HG02943 (cell line): ENCODE data around the gene IGSF3.
"Not testable (repeated sequence)": the region's sequence is repeated elsewhere in the genome, so short reads cannot be mapped to it uniquely, and the experiment has no call there.

Experiments
- ATAC-seq: cut with Tn5 transposase; IDR thresholded peaks from one replicate; pipeline ENCODE4 v1.9.1; 2021; ENCODE audit warnings: mild to moderate bottlenecking, low read depth, moderate library complexity; ENCODE audit not compliant: unreplicated experiment

The IGSF3 gene

DNA sequence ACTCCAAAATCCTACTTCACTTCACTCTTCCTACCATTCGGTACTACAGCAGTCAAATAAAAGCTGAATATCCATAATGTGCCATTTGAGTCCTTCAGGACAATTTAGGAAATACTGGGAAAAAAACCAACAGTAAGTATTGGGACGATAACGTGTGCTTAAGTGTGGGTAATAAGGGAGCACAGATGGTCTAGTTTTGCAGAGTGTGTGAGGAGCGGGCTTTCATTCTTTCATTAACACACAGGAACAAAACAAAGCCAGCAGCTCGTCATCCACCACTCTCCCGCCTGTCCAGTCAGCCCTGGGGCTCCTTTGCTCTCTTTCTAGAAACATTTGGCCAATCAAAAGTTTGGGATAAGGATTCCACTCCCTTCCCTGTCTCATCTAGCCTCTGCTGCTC, 63.1 kb downstream of the IGSF3 start:
- ATAC-seq: not testable (repeated sequence)

DNA sequence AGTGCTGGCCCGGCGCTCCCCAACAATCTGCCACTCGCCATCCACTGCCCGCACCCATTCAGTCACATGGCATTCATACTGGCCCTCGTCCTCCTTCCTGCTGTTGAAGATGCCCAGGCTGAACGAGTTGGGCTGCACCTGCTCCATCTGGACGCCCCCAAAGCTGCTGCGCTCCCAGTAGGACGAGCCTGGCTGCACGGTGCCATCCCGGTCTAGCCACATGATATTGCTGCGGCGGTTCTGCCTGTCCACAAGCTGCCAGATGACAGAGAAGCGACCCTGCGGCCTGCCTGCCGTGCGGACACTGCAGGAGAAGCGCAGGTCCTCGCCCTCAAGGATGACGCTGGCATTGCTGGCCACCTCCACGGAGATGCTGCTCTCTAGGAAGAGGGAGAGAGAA, 63.9 kb downstream of the IGSF3 start:
- not testable (repeated sequence) for ATAC-seq

DNA sequence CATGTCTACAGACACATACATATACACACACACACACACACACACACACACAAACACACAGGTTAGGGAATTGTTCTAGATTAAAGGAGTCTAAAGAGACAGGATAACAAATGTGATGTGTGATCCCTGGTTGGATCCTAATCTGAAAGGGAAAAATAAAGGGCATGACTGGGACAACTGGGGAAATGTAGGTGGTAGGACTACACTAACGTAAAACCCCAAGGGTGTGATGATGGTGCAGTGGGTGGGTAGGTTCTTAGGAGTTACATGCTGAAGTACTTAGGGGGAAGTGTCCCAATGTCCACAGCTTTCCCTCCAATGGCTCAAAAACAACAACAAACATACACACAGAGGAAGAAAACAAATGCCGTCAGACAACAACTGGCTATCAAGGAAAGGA, 68.2 kb downstream of the IGSF3 start:
- ATAC-seq: not testable (repeated sequence)

DNA sequence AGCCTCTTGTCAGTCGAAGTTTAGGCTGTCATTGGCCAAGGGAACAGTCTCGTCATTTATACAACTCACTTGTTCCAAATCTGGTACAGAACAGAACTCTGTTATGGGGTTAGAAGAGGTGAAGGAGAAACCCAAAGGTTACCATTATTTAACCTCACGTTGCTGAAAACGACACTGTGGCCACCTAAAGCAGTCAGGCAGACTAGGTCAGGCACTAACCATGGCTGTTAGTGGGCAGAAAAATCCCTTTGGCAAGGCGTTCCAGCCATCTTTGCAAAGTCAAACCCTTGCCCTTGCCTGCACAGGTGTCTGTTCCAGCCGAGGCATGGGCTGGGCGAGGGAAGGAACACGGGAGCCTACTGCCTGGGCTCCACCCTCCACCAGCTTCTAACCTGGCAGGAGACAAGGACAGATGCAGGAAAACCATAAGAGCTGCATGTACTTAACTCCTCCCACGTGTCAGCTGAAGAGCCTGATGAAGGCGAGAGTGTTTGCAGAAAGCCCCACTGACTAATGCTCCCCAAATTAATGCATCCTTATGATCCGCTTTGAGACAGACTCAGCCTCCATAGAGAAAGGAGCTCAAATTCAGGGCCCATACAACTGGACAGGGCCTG, 69.0 kb downstream of the IGSF3 start:
- not testable (repeated sequence) for ATAC-seq

DNA sequence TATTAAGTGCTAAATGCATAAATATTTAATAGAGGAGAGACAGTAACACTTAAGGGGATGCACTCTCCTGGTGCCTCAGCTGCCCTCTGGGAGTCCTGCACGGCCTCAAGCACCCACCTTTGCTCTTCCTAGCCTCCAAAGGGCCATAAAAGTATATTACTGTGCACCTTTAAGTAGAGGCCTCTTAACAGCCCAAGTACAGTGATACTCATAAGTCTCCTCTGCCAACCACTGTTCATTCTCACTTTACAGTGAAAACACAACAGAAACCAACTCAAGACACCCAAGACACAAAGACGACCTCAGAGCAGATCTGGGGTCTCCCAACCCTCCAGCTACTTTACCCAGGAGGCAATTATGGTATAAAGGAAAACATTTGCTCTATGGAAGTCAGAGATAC, 70.1 kb downstream of the IGSF3 start:
- ATAC-seq: peak; percentile 67

DNA sequence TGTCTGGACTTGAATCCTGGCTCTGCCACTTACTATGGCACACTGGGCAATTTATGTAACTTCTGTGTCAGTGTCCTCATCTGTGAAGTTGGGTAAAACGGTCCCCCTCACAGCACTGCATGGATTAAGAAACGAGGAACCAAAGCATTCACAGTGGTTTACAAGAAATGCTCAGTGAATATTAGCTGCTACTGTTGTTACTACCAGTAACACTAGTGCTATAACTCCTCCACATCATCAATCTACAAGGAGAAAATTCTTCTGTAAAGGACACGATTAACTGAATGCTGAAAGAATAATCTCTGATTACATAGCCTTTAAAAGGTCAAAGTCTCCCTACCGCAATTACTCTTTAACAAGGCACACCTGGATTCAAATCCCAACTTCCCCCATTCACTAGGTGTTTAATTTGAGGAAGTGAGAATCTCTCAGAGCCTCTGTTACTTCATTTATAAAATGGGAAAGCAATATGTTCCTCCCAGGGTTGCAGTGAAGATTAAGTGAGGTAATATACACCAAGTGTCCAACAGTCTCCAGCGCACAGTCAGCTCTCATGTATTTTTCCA, 70.7 kb downstream of the IGSF3 start:
- not testable (repeated sequence) for ATAC-seq

DNA sequence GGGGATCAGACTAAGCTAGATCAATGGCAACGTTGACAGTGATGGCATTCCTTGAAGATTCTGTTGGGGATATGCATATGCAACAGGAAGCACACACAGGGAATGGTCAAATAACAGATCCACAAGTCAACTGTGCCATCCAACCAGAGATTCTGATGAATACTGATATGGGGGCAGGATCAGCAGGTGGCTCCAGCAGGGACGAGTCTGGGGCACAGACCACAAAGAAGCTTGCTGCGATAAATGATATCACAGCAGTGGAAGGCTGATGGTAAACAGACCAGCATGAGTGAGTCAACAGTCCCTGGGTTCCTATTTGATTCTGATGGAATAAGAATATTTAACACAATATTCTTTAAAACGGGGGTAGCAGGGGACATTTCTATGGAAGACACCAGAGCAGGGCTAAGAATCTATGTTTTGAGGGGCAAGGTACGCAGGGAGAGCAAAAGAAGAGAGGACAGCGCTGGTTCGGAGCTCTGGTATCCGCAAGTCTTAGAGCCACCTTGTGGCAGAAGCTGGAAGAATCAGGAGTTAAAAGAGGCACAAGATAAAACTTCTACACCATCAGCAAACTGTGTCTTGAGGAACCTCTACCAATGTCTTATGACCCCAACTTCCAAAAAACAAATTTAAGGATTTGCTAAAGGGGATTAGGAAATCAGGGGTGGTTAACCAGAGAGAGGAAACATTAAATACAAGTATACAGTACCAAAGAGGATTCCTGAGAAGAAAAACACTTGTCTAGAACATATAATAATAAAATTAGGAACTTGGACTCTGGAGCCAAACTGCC, 71.4 kb downstream of the IGSF3 start:
- not testable (repeated sequence) for ATAC-seq

DNA sequence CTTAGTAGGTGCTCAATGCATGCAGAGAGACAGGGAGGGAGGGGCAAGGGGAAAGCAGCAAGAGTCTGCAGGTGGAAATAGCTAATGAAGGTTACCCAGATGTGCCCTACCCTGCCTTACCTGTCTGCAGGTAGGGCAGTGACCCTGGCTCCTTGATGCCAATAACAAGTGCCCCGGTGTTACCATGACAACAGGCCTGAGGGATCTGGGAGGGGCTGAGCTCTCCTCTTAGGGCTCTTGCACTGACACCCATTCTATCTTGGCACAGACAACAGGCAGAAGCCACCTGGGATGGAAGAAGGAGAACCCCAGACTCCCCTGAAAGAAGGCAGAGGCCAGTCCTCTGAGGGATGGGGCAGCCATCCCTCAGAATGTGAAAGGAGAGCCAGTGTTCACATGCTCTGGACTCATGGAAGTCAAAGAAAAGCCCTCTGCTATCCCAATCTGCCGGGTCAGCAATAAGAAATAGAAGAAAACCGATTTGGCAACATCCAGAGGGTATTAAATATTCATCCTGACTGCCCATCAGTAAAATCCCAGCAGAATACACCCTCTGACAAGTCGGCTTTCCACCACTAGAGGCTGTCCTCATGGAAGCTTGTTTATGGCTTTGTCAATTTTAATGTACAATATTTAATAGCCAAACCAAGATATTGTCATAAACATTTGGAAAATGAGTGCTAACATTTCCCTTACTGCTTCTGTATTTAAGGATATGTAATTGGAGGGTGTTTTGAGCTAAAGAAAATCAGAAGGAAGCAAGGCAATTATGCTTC, 72.3 kb downstream of the IGSF3 start:
- not testable (repeated sequence) for ATAC-seq

DNA sequence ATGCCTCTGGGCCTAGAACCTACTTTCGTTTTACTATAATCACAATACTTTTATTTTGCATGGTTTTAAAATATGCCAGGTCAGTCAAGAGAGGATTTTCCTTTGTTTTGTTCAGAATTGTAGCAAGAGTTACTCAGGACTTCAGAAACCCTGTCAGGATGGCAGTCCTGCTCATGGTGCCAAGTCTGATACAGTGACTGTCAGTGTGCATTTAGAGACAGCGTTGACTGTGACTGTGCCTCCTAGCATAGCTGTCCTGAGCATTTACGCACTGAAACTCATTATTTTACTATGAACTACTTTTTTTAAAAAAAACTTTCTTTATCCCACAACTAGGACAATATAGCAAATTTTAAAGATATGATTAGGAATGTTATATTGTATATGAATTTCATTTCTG, 73.6 kb downstream of the IGSF3 start:
- not testable (repeated sequence) for ATAC-seq

DNA sequence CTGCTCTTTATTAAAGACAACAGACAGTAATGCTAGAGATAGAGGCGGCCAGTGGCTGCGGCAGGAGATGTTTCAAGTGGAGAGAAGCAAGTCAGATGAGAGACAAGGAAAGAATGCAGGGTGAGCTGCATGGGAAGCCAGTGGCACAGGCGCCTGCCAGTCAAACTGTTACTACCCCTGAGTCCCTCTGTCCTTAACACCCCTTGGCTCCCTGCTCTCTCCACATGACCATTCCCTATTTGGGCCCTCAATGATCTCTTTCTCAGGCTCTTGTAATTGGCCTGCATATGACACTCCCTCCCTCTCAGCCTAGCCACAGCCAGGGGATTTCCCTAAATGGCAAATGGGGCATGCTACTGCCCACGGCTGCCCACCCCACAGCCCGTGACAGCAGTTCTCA, 74.1 kb downstream of the IGSF3 start:
- not testable (repeated sequence) for ATAC-seq

DNA sequence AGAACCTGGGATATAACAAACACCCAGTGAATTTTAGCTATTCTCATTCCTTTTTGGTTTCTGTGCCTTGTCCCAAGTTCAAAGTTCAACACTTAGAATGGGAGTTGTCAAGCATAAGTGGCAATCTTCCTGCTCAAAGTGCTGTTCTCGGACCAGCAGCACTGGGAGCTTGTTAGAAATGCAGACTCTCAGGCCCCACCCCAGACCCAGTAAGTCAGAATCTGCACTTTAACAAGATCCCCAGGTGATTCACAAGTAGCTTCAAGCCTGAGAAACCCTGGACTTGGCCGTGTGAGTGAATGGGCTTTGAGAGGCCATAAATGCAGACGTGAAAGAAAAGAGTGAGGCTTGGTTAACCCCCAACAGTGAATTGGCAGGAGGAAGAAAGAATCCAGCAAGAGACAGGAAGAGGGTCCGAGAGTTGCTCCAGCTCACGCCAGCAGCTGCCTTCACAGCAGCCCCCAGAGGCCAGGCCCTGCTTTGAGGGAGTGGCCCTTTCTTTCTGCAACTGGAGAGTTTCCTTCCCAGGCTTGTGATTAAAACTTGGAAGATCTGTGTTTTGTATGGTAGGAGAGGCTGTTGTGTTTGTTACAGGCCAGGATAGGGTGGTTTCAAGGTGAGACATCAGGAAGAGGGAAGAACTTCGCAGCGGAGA, 75.5 kb downstream of the IGSF3 start:
- not testable (repeated sequence) for ATAC-seq

DNA sequence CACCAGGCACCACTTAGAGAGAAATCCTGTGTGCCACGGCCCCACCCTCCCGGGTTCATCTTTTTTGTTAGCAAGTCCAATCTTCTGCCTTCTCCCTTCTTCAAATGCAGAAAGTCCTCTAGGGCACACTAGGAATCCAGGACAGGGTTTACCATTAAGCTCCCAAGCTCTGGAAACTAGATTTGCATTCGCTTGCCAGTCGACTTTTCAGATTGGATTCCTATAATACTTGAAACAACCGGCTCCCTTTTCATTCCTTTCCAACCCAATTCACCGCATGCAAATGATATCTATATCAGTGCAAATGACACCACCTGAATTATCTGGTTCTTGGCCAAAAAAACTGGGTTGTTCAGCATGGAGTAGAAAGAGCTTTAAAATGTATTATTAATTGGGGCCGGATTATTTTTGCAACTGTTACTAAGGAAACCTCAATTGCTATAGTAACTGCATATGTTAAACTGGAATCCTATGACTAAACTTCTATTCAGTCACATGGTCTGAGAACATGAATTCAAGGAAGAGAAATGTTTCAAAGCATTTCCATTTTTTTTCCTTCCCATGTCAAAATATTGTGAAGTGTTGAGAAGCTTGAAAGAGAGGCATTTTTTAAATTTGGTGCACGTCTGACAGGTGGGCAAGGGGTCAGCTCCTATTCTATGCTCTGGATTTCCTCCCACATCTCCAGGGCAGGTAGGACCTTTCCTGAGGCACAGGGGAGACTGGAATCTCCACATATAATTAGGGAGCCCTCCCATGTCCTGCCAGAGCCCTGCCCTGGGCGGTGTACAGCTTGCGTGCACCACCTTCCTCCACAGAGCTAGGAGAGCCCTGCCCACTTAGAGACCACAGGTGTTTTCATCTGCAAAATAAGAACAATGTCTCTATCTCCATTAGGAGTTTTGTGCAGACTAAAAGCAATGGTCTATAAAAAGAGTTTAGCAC, 76.3 kb downstream of the IGSF3 start:
- not testable (repeated sequence) for ATAC-seq

DNA sequence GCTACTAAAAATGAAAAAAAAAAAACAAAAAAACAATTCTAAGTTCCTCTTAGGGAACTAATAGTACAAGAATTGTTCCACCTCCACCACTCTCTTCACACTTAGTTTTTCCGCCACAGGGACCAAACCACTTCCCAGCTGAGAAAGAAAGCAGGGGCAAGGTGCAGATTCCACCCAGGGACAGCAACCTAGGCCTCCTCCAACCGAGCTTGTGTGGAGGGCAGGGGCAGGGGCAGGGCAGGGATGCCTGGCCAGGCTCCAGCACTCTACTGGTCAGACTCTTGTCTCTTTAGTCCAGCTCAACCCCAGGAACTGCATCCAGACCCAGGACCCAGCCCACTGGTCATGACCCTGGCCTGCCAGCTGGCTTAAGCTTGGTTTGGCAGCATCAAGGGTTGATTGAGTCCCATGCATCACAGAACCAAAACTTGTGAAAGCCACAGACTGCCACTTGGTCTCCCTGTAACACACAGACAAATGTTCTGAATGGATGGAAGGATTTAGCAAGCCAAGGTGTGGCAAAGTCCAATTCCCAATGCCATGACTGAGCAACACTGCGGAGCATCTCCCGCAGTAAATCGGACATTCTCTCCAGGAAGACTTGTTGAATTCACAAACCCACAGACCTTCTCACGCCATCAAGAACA, 77.1 kb downstream of the IGSF3 start:
- ATAC-seq: not testable (repeated sequence)

DNA sequence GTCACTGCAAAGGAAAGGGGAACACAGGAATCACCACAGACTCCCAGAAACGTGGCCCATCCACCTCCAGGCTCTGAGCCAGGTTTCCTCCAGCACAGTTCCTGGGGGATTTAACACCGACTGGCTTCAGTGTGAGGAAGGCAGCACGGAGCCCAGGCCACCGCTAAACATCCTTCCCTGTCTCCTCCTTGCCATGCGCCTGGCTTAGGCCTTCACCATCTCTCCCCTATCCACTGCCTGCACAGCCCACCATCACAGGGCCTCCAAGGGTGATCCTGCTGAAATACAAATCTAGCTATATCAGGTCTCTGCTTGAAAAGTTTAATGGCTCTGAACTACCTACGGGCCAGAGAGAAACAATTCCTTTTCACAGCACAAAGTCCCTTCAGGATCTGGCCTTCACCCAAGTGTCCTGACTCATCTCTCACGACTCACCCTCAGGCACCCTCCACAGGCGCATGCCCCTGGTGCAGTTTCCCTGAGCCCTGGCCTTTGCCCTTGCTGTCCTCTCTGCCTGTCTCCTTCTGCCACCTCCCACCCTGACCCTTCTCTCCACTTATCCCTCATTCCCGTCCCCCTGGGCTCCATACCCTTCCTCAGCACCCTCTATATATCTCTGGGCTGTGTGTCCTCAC, 78.3 kb downstream of the IGSF3 start:
- ATAC-seq: not testable (repeated sequence)

DNA sequence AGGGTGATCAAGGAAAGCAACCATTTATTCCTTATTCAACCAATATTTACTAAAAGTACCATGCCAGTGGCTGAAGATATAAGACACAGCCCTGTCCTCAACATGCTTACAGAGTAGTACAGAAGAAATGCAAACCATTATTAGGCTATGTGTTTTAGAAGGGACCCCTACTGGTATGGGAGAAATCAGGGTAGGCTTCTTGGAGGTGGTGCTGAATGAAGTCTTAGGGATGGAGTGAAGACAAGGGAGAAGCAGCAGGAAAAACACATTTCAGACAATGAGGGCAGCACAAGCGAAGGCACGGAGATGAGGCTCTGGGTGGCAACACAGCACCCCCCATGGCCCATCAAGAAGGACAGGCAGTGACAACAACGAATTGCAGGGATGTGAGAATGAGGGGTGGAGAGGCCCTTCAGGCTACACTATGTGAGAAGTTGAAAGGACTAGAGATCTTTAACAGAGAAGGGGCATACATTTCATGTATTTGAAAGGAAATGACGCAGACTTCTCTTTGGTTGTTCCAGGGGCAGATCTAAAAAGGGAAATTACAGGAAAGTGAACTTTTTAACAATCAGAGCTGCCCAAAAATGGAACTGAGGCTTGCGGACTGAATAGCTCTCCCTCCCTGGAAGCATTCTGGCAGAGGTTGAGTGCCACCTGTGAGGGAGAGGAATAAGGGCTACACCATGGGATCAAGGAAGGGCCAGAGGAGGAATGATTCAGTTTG, 79.9 kb downstream of the IGSF3 start:
- ATAC-seq: no peak

DNA sequence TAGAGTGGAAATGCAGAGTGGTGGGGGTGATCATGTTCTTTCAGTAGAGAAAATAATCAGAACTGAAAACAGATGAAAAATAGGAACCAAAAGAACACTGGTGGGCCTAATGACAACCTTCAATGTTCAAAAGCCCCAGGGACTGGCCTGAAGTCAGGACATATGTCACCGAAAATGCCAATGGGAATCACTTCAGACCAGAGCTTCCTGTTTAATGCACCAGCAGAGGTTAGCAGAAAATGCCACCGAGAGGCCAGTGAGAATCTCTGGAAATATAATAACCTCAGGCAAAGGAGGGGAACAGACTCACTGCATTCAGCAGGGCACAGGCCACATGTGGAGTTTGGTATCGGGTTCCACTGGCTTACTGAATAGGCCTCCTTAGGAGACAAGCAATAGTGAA, 80.8 kb downstream of the IGSF3 start:
- no peak for ATAC-seq

DNA sequence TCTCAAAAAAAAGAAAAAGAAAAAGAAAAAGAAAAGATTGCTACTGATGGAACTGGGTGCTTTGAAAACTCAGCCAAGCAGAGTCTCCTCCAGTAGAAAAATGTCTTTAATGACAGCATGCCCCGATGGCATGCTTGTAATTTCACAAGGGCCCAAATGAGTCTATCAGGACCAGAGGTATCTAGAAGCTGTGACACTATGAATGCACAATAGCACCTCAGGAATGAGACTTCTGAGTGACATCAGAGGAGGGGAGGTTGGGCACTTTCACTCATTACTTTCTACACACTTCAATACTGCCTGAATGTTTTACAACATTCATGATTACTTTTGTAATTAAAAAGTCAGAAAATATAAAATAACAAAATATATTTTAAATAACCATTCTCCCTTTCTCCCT, 81.6 kb downstream of the IGSF3 start:
- ATAC-seq: no peak
